GM12878 (cell line): ENCODE data around the gene COA5. TPM values are rescaled to one million over a fixed set of nuclear protein-coding genes. Genes with fewer than 3 reads are reported as not detected.

Experiments used
- ATAC-seq: fragments of 200-7000 bp; cut with Tn5 transposase; 3 replicates; pipeline ENCODE4 v1.9.1; 2020; ENCODE audit warnings: mild to moderate bottlenecking, moderate library complexity
- BruUV-seq: library from RNA; stranded (reverse); fragments of 400-500 nt; replicated peaks from 2 replicates; lab custom pipeline; 2021; lab: Mats Ljungman, UMichigan
- CTCF ChIA-PET: fragments of 300-600 bp; sonication (Branson Sonifier 250); formaldehyde crosslinking; extraction: SDS; loops from one replicate; lab custom pipeline; 2021; ENCODE audit warnings: inconsistent platforms; lab: Yijun Ruan, JAX
- POLR2A ChIA-PET: fragments of 350-600 bp; formaldehyde crosslinking; extraction: SDS; loops from one replicate; lab custom pipeline; 2021; ENCODE audit warnings: inconsistent platforms; lab: Charles Lee
- RAD21 ChIA-PET: fragments of 300-600 bp; sonication (Branson Sonifier 250); formaldehyde crosslinking; loops from one replicate; lab custom pipeline; 2023; ENCODE audit warnings: antibody characterized with exemption; ENCODE audit not compliant: unreplicated experiment; lab: Charles Lee
- SMC1A ChIA-PET: fragments of 300-600 bp; sonication (Branson Sonifier 250); formaldehyde crosslinking; loops from one replicate; lab custom pipeline; 2023; ENCODE audit not compliant: unreplicated experiment, uncharacterized antibody; lab: Charles Lee
- DNase-seq: peaks from one replicate; pipeline ENCODE4 v3.0.0-alpha.2; 2011; ENCODE audit warnings: low read depth, low spot score
- FAIRE-seq: peaks from 3 replicates; lab custom pipeline; 2011; peaks lifted over from hg19 to GRCh38; lab: Jason Lieb, UNC
- H2AFZ ChIP-seq: 2 replicates; pipeline ENCODE4 v1.6.0; 2011; ENCODE audit warnings: low read depth, low read length, control low read depth; ENCODE audit not compliant: control insufficient read depth
- H3K27ac ChIP-seq: 2 replicates; pipeline ENCODE4 v1.5.1; 2011; ENCODE audit warnings: control low read depth; ENCODE audit not compliant: control insufficient read depth, insufficient read depth
- H3K27me3 ChIP-seq, 2 experiments: replicated peaks in 1 of 2; 2 replicates each; pipeline versions ENCODE4 v1.6.0 to v1.6.1; 2011; ENCODE audit warnings: low read length in 1 of 2; ENCODE audit not compliant: control insufficient read depth in 2 of 2, insufficient read depth in 2 of 2
- H3K36me3 ChIP-seq, 2 experiments: 2 replicates each; pipeline ENCODE4 v1.5.1; 2011; ENCODE audit warnings: low read length in 1 of 2; ENCODE audit not compliant: control insufficient read depth in 2 of 2, insufficient read depth in 2 of 2
- H3K4me1 ChIP-seq: 2 replicates; pipeline ENCODE4 v1.6.1; 2011; ENCODE audit warnings: mild to moderate bottlenecking, low read length, moderate library complexity, mixed read lengths; ENCODE audit not compliant: control insufficient read depth, insufficient read depth
- H3K4me2 ChIP-seq: 2 replicates; pipeline ENCODE4 v1.6.0; 2011; ENCODE audit warnings: control low read depth; ENCODE audit not compliant: control insufficient read depth, insufficient read depth
- H3K4me3 ChIP-seq: fragments of 200-600 bp; sonication (generic); 2 replicates; pipeline ENCODE4 v1.5.1; 2016
- H3K79me2 ChIP-seq: 2 replicates; pipeline ENCODE4 v1.6.0; 2011; ENCODE audit warnings: low read length; ENCODE audit not compliant: control insufficient read depth, insufficient read depth
- H3K9ac ChIP-seq: 2 replicates; pipeline ENCODE4 v1.8.0; 2011; ENCODE audit warnings: low read length, control low read depth, mixed read lengths; ENCODE audit not compliant: control insufficient read depth, insufficient read depth
- H3K9me3 ChIP-seq: replicated peaks from 3 replicates; pipeline ENCODE4 v1.5.1; 2011; ENCODE audit warnings: mild to moderate bottlenecking, low read length; ENCODE audit not compliant: control insufficient read depth, insufficient read depth
- H4K20me1 ChIP-seq: 2 replicates; pipeline ENCODE4 v1.6.0; 2011; ENCODE audit not compliant: control insufficient read depth, insufficient read depth
- CREM ChIP-seq: IDR thresholded peaks from 2 replicates; pipeline ENCODE4 v1.6.1; 2014; ENCODE audit warnings: antibody characterized with exemption, low read depth
- FOXK2 ChIP-seq: fragments of 450-650 bp; IDR thresholded peaks from 2 replicates; pipeline ENCODE4 v1.6.1; 2017; ENCODE audit warnings: mild to moderate bottlenecking, moderate library complexity
- GABPA ChIP-seq: IDR thresholded peaks from 2 replicates; pipeline ENCODE4 v1.6.1; 2014; ENCODE audit warnings: antibody characterized with exemption, low read depth, mild to moderate bottlenecking, inconsistent platforms
- HCFC1 ChIP-seq: fragments of 150-350 bp; IDR thresholded peaks from 2 replicates; pipeline ENCODE4 v1.6.1; 2014; ENCODE audit warnings: low read length
- IKZF1 ChIP-seq: fragments of 450-650 bp; conservative IDR thresholded peaks from 2 replicates; pipeline ENCODE4 v1.6.1; 2017; ENCODE audit warnings: antibody characterized with exemption, mild to moderate bottlenecking
- NR2C1 ChIP-seq: fragments of 450-650 bp; IDR thresholded peaks from 2 replicates; pipeline ENCODE4 v1.6.1; 2017; ENCODE audit warnings: antibody characterized with exemption, mild to moderate bottlenecking, moderate library complexity
- ZNF207 ChIP-seq: fragments of 450-650 bp; IDR thresholded peaks from 2 replicates; pipeline ENCODE4 v1.6.1; 2014; ENCODE audit warnings: antibody characterized with exemption, mild to moderate bottlenecking, borderline replicate concordance
- ZNF24 ChIP-seq: fragments of 450-650 bp; IDR thresholded peaks from 2 replicates; pipeline ENCODE4 v1.6.1; 2017; ENCODE audit warnings: antibody characterized with exemption, mild to moderate bottlenecking
- WGBS: methylation state at CpG from one replicate; pipeline ENCODE4 v1.1.6; 2016; ENCODE audit warnings: low lambda C conversion rate; ENCODE audit not compliant: insufficient replicate concordance, insufficient coverage; ENCODE audit errors: missing lambda C conversion rate; 5-methylcytosine and 5-hydroxymethylcytosine counted together
- in situ Hi-C: fragments of 300-500 bp; cut with MboI; formaldehyde crosslinking; loops from 9 replicates; pipeline ENCODE4 v1.14.3; 2018; ENCODE audit warnings: mixed read lengths
- intact Hi-C: fragments of 100-400 bp; cut with micrococcal nuclease; formaldehyde crosslinking; loops from one replicate; pipeline ENCODE4 v1.14.2; 2022; ENCODE audit not compliant: unreplicated experiment
- polyA plus RNA-seq, 11 experiments: library from polyadenylated mRNA; depleted of rRNA in 4 of 11; unstranded in 6 of 11; stranded (reverse) in 5 of 11; fragments of >200 nt; fragmentation: Nextera tagmentation in 4 of 11; fragmentation: Illumina TruSeq in 1 of 11; extraction: Ambion mirVana in 4 of 11; extraction: Trizol in 1 of 11; gene quantifications; 1 replicate in 1 of 11; 2 replicates in 10 of 11; pipeline versions ENCODE4 v1.2.1 to v1.2.3, GENCODE V29; 2011 to 2016; ENCODE audit warnings: inconsistent platforms in 2 of 11, missing spikeins in 2 of 11, low read depth in 1 of 11
- total RNA-seq, 4 experiments: library from RNA; depleted of rRNA in 3 of 4; stranded (reverse); fragments of >200 nt in 3 of 4; fragmentation: Illumina TruSeq in 1 of 4; extraction: Trizol in 1 of 4; gene quantifications; 2 replicates each; pipeline versions ENCODE4 v1.2.1 to v1.2.3, GENCODE V29; 2013 to 2021
- TF ChIP-seq, protein P1 (sequence below): fragments of 450-650 bp; conservative IDR thresholded peaks from 2 replicates; pipeline ENCODE4 v1.6.1; 2017; ENCODE audit warnings: mild to moderate bottlenecking, moderate library complexity
- TF ChIP-seq, protein P2 (sequence below), 3 experiments: IDR thresholded peaks in 2 of 3; conservative IDR thresholded peaks in 1 of 3; 2 replicates each; pipeline ENCODE4 v1.5.1; 2011; ENCODE audit warnings: low read depth in 3 of 3, low read length in 3 of 3, mild to moderate bottlenecking in 3 of 3, control low read depth in 2 of 3, moderate library complexity in 2 of 3, inconsistent platforms in 1 of 3, mixed read lengths in 1 of 3; ENCODE audit not compliant: control insufficient read depth in 2 of 3, insufficient read depth in 1 of 3; ENCODE audit errors: extremely low read depth in 1 of 3

The COA5 gene
- total and polyA plus RNA-seq, 10 of the 15 experiments (the other 5 are each of a cell fraction or from before 2014, with no cell fraction given): 20.7 to 63.3 (median 37.9) TPM

DNA sequence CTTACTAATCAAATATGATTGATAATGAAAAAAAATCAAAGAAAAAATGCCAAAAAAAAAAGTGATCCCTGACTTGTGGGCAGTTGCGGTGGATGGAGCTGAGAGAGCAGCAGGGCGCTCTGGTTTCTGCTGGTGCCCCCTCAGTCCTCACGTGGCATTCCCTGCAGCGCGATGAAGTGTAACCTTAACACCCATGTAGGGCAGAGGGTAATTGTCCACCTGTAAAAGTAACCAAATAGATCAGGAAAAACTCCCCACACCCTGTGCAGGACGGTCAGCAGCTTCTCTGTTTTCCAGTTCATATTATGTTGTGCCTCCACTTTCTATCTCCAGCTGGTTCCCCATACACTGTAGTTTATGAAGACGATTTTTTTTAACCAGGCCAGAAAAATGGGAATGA, 25.0 kb downstream of the COA5 start:
- in situ Hi-C loops (no loop called here), intact Hi-C loops (loop anchor here (10.0 kb wide), 1 partner anchor 482 kb away; no protein-coding TSS in a partner anchor)
- Histone ChIP-seq H2AFZ (no peak overlapping the region), H3K79me2 (no peaks in the 10 kb centered on the region), H3K4me2 (no peak overlapping the region), H4K20me1 (no peaks in the 10 kb centered on the region; the same call in 1 of the 2 replicates), H3K27ac (no peak overlapping the region), H3K4me1 (peaks cover 8% of the 10 kb centered on the region; the same call in 1 of the 2 replicates), H3K4me3 (no peak overlapping the region), H3K9ac (no peak overlapping the region), H3K36me3 (peaks cover 26 to 33% of the 10 kb centered on the region in 2 experiments), H3K9me3 (no peaks in the 10 kb centered on the region), H3K27me3 (no peaks in the 10 kb centered on the region)
- TF ChIP-seq, protein P1, sequence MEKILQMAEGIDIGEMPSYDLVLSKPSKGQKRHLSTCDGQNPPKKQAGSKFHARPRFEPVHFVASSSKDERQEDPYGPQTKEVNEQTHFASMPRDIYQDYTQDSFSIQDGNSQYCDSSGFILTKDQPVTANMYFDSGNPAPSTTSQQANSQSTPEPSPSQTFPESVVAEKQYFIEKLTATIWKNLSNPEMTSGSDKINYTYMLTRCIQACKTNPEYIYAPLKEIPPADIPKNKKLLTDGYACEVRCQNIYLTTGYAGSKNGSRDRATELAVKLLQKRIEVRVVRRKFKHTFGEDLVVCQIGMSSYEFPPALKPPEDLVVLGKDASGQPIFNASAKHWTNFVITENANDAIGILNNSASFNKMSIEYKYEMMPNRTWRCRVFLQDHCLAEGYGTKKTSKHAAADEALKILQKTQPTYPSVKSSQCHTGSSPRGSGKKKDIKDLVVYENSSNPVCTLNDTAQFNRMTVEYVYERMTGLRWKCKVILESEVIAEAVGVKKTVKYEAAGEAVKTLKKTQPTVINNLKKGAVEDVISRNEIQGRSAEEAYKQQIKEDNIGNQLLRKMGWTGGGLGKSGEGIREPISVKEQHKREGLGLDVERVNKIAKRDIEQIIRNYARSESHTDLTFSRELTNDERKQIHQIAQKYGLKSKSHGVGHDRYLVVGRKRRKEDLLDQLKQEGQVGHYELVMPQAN: no peak
- TF ChIP-seq, protein P2, sequence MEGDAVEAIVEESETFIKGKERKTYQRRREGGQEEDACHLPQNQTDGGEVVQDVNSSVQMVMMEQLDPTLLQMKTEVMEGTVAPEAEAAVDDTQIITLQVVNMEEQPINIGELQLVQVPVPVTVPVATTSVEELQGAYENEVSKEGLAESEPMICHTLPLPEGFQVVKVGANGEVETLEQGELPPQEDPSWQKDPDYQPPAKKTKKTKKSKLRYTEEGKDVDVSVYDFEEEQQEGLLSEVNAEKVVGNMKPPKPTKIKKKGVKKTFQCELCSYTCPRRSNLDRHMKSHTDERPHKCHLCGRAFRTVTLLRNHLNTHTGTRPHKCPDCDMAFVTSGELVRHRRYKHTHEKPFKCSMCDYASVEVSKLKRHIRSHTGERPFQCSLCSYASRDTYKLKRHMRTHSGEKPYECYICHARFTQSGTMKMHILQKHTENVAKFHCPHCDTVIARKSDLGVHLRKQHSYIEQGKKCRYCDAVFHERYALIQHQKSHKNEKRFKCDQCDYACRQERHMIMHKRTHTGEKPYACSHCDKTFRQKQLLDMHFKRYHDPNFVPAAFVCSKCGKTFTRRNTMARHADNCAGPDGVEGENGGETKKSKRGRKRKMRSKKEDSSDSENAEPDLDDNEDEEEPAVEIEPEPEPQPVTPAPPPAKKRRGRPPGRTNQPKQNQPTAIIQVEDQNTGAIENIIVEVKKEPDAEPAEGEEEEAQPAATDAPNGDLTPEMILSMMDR (IDR thresholded peaks at IDR 0.05 in 2 of 3, conservative IDR thresholded peaks at IDR 0.05 in 1 of 3; ENCODE audit: control insufficient read depth in 2 of 3, extremely low read depth in 1 of 3, insufficient read depth in 1 of 3, low read depth in 3 of 3, low read length in 3 of 3): no peak
- TF ChIP-seq IKZF1 (no peak), GABPA (no peak), ZNF24 (no peak), HCFC1 (no peak), FOXK2 (no peak), NR2C1 (no peak), CREM (no peak), ZNF207 (no peak)
- no peak for FAIRE-seq
- ChIA-PET RAD21 (no interaction called here), SMC1A (interaction anchor here (0.8 kb wide), 1 partner anchor 122 kb away, joined by 3 read pairs; no protein-coding TSS in a partner anchor), POLR2A (no interaction called here), CTCF (interaction anchor here (1.1 to 1.2 kb wide), 2 partner anchors 14 to 18 kb away, joined by 3 to 4 read pairs; no protein-coding TSS in a partner anchor)
- no TSS peak for BruUV-seq
- WGBS: 86% methylated on average over 7 of the region's 7 CpGs
- no peak for DNase-seq
- no peak for ATAC-seq
